Liver (tissue), 9 donors: Measurements from ENCODE around the gene LCN12. TPM values are rescaled to one million over a fixed set of nuclear protein-coding genes. Genes with fewer than 3 reads are reported as not detected.
A peak's percentile ranks its signal among the peaks of the same experiment; 100 is the strongest.

Experiments used
- DNase-seq: peaks from one replicate; pipeline ENCODE4 v3.0.0-alpha.2; 2017; ENCODE audit warnings: low spot score
- H3K27ac ChIP-seq, 2 donors: one replicate each; pipeline ENCODE4 v1.7.0; 2013; ENCODE audit warnings: inconsistent platforms in 2 of 2, low read length in 2 of 2, control low read depth in 1 of 2, low read depth in 1 of 2, mild to moderate bottlenecking in 1 of 2
- H3K27me3 ChIP-seq, 4 donors: one replicate each; pipeline versions ENCODE4 v1.6.1 to v1.7.0; 2013; ENCODE audit warnings: low read length in 3 of 4, inconsistent platforms in 1 of 4, mild to moderate bottlenecking in 1 of 4, moderate library complexity in 1 of 4; ENCODE audit not compliant: control insufficient read depth in 4 of 4, insufficient read depth in 4 of 4
- H3K36me3 ChIP-seq, 4 donors: one replicate each; pipeline versions ENCODE4 v1.6.1 to v1.7.0; 2013; ENCODE audit warnings: low read length in 3 of 4, mild to moderate bottlenecking in 3 of 4, low read depth in 1 of 4, moderate library complexity in 1 of 4; ENCODE audit not compliant: control insufficient read depth in 4 of 4, insufficient read depth in 3 of 4
- H3K4me1 ChIP-seq, 4 donors: one replicate each; pipeline versions ENCODE4 v1.6.1 to v1.7.0; 2013; ENCODE audit warnings: low read length in 3 of 4, mild to moderate bottlenecking in 3 of 4, moderate library complexity in 1 of 4; ENCODE audit not compliant: control insufficient read depth in 4 of 4, insufficient read depth in 4 of 4
- H3K4me3 ChIP-seq, 3 donors: one replicate each; pipeline versions ENCODE4 v1.6.1 to v1.7.0; 2013; ENCODE audit warnings: low read length in 3 of 3, control low read depth in 1 of 3, low read depth in 1 of 3, mild to moderate bottlenecking in 1 of 3
- H3K9ac ChIP-seq, 2 donors: one replicate each; pipeline ENCODE4 v1.7.0; 2013; ENCODE audit warnings: low read length in 2 of 2, mild to moderate bottlenecking in 2 of 2, moderate library complexity in 2 of 2, control low read depth in 1 of 2, low read depth in 1 of 2
- H3K9me3 ChIP-seq, 4 donors: one replicate each; pipeline versions ENCODE4 v1.6.1 to v1.7.0; 2013; ENCODE audit warnings: low read length in 3 of 4; ENCODE audit not compliant: control insufficient read depth in 4 of 4
- EGR1 ChIP-seq, 2 donors: IDR thresholded peaks; 2 replicates each; pipeline ENCODE4 v1.6.1; 2016 to 2018; ENCODE audit warnings: antibody characterized with exemption in 2 of 2, low read depth in 2 of 2
- FOXA2 ChIP-seq: IDR thresholded peaks from 2 replicates; pipeline ENCODE4 v1.6.1; 2016; ENCODE audit warnings: antibody characterized with exemption
- HNF4G ChIP-seq: IDR thresholded peaks from 2 replicates; pipeline ENCODE4 v1.6.1; 2016; ENCODE audit warnings: antibody characterized with exemption
- JUND ChIP-seq, 2 donors: IDR thresholded peaks; 2 replicates each; pipeline ENCODE4 v1.6.1; 2016; ENCODE audit warnings: antibody characterized with exemption in 2 of 2
- NR2F2 ChIP-seq: IDR thresholded peaks from 2 replicates; pipeline ENCODE4 v1.6.1; 2016; ENCODE audit warnings: antibody characterized with exemption
- RXRA ChIP-seq, 2 donors: IDR thresholded peaks; 2 replicates each; pipeline ENCODE4 v1.6.1; 2017 to 2018; ENCODE audit warnings: antibody characterized with exemption in 2 of 2, mild to moderate bottlenecking in 1 of 2
- WGBS: extraction: QIAGEN DNeasy Blood & Tissue Kit; methylation state at CpG from one replicate; pipeline ENCODE4 v1.1.7; 2013; 5-methylcytosine and 5-hydroxymethylcytosine counted together
- polyA plus RNA-seq, 2 donors: library from polyadenylated mRNA; stranded (reverse) in 1 of 2; unstranded in 1 of 2; fragments of 200-250 nt in 1 of 2; fragments of >200 nt in 1 of 2; fragmentation: Nextera tagmentation in 1 of 2; extraction: Ambion mirVana in 1 of 2; gene quantifications; one replicate each; pipeline versions ENCODE4 v1.2.1 to v1.2.3, GENCODE V29; 2013 to 2015
- total RNA-seq, 2 donors: library from RNA; depleted of rRNA; stranded (reverse); fragments of >200 nt; gene quantifications; one replicate each; pipeline ENCODE4 v1.2.3, GENCODE V29; 2014
- TF ChIP-seq, protein P1 (sequence below): IDR thresholded peaks from 2 replicates; pipeline ENCODE4 v1.6.1; 2016; ENCODE audit warnings: antibody characterized with exemption, mild to moderate bottlenecking
- donor health status: healthy.
- donor health status: healthy.
- donor health status: healthy.
- donor health status: healthy.
- donor health status: healthy.

The LCN12 gene
- total and polyA plus RNA-seq, 4 donors = 2.3 to 12.2 (median 6.2) TPM

DNA sequence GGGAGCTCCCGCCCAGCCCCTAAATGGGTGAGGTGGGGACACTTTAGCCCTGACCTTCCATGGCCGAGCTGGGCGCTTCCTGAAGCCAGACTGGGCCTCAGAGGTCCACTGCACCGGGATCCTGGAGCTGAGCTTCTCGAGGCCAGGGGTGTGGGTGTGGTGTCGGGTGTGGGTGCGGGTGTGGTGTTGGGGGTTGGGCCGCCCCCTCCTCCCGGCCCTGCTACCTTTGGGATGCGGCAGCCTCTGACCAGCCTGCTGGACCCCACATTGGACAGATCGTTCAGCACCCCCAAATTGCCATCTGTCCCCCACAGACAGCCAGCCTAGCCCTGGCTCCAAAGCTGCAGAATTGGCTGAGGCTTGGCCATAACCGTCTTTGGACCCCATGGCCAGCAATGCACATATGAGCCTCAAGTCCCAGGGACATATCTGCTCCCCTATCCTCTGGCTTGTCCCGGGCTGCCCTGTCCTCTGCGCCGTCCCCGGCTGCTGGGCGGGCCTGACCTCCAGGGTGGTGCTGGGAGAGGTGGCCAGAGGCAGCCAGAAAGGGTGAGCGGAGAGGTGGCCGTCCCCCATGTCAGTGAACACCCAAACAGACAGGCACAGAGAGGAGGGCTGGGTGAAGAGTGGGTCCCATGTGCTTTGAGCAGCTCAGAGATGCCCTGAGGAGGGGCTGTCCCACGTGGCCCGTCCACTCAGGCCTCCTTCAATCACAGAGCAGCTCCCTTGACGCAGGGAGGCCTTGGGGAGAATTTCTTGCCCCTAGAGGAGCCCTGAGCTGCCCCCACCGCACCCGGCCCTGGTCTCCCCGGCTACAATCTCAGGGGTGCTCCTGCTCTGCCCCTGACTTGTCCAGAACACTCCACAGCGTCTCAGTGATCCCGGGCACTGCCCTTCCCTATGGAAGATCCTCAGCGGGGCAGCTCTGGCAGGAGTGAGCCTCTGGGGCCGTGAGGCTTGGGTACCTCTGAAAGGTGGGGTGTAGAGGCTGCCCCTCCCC, 21.8 kb downstream of the LCN12 start:
- TF ChIP-seq HNF4G (no peak), FOXA2 (no peak), JUND (IDR thresholded peaks at IDR 0.05) (no peak)
- Histone ChIP-seq H3K4me3 (no peak overlapping the region), H3K27me3 (no peaks in the 10 kb centered on the region), H3K4me1 (peaks cover 0 to 6% (median 3%) of the 10 kb centered on the region in 4 donors), H3K9me3 (no peaks in the 10 kb centered on the region), H3K9ac (no peak overlapping the region), H3K27ac (no peak overlapping the region), H3K36me3 (no peaks in the 10 kb centered on the region)
- DNase-seq = no peak
- WGBS = 90% methylated on average over 29 of the region's 29 CpGs

DNA sequence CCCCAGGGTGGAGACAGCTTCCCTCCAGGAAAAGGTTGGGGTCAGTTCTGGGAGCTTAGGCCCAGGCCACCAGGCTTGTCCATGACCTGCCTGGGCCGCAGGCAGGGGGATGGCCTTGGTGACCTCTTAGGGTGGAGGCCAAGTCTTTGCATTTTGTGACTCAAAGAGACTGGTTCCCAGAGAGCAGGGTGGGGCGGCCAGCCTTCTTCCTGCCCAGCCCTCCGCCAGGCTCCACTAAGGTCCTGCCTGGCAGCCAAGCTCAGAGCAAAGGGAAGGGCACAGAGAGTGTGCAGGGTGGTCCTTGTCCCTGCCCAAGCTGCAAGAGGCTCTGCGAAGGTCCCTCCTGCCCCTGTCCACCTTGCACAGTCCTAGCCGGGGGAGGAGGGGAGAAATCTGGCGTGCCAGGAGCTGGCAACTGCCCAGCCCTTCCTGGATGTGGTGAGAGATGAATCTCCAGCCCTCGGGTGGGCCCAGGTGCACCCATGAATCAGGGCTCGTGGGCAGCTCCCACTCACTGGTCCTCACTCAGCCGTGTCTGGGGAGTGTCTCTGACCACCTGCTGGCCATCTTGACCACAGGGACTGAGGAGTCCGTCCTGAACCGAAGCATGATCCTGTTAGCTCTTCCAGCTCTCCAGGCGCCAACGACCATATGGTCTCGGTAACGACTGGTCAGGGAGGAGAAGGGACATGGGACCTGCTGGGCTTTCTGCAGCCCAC, 22.9 kb downstream of the LCN12 start:
- TF ChIP-seq NR2F2 (peak; percentile 40), FOXA2 (no peak), JUND (IDR thresholded peaks at IDR 0.05) (no peak)
- Histone ChIP-seq H3K4me1 (peaks cover 0 to 6% (median 3%) of the 10 kb centered on the region in 4 donors), H3K27me3 (no peaks in the 10 kb centered on the region), H3K4me3 (no peak overlapping the region), H3K9me3 (no peaks in the 10 kb centered on the region), H3K36me3 (no peaks in the 10 kb centered on the region), H3K9ac (no peak overlapping the region), H3K27ac (no peak overlapping the region)
- DNase-seq = no peak
- 72% methylated on average over 15 of the region's 15 CpGs for WGBS

DNA sequence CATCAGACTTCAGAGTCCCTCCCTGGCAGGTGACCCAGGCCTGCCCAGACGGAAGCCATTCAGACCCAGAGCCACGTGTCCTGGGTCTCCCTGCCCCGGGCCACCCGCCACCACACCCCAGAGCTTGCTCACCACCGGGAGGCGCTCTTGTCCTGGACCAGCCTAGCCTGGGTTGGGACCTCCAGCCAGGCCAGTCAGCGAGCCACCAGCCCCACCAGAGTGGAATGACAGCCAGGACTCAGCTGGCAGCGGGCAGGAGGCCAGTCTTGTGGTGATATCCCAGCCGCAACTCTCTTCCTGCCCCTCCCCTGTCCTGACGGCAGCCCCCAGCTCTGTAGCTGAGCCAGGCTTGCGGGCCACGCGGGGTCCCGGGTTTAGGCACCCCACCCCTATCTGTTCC, 23.6 kb downstream of the LCN12 start:
- Histone ChIP-seq H3K27me3 (no peaks in the 10 kb centered on the region), H3K36me3 (no peaks in the 10 kb centered on the region), H3K4me1 (peaks cover 0 to 6% (median 3%) of the 10 kb centered on the region in 4 donors), H3K9me3 (no peaks in the 10 kb centered on the region), H3K27ac (no peak overlapping the region), H3K9ac (no peak overlapping the region), H3K4me3 (no peak overlapping the region)
- no peak for TF ChIP-seq RXRA (IDR thresholded peaks at IDR 0.05)
- TF ChIP-seq, protein P1, sequence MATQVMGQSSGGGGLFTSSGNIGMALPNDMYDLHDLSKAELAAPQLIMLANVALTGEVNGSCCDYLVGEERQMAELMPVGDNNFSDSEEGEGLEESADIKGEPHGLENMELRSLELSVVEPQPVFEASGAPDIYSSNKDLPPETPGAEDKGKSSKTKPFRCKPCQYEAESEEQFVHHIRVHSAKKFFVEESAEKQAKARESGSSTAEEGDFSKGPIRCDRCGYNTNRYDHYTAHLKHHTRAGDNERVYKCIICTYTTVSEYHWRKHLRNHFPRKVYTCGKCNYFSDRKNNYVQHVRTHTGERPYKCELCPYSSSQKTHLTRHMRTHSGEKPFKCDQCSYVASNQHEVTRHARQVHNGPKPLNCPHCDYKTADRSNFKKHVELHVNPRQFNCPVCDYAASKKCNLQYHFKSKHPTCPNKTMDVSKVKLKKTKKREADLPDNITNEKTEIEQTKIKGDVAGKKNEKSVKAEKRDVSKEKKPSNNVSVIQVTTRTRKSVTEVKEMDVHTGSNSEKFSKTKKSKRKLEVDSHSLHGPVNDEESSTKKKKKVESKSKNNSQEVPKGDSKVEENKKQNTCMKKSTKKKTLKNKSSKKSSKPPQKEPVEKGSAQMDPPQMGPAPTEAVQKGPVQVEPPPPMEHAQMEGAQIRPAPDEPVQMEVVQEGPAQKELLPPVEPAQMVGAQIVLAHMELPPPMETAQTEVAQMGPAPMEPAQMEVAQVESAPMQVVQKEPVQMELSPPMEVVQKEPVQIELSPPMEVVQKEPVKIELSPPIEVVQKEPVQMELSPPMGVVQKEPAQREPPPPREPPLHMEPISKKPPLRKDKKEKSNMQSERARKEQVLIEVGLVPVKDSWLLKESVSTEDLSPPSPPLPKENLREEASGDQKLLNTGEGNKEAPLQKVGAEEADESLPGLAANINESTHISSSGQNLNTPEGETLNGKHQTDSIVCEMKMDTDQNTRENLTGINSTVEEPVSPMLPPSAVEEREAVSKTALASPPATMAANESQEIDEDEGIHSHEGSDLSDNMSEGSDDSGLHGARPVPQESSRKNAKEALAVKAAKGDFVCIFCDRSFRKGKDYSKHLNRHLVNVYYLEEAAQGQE = no peak
- no peak for TF ChIP-seq EGR1 (IDR thresholded peaks at IDR 0.05; ENCODE audit: low read depth in 2 of 2)
- DNase-seq = no peak
- 67% methylated on average over 14 of the region's 14 CpGs for WGBS
